HG02623 (cell line): Measurements from ENCODE around the gene PODXL.
"Not testable (repeated sequence)": the region's sequence is repeated elsewhere in the genome, so short reads cannot be mapped to it uniquely, and the experiment has no call there.

Experiments used
- ATAC-seq: cut with Tn5 transposase; IDR thresholded peaks from one replicate; pipeline ENCODE4 v1.9.1; 2021; ENCODE audit warnings: moderate library complexity; ENCODE audit not compliant: unreplicated experiment

PODXL gene

DNA sequence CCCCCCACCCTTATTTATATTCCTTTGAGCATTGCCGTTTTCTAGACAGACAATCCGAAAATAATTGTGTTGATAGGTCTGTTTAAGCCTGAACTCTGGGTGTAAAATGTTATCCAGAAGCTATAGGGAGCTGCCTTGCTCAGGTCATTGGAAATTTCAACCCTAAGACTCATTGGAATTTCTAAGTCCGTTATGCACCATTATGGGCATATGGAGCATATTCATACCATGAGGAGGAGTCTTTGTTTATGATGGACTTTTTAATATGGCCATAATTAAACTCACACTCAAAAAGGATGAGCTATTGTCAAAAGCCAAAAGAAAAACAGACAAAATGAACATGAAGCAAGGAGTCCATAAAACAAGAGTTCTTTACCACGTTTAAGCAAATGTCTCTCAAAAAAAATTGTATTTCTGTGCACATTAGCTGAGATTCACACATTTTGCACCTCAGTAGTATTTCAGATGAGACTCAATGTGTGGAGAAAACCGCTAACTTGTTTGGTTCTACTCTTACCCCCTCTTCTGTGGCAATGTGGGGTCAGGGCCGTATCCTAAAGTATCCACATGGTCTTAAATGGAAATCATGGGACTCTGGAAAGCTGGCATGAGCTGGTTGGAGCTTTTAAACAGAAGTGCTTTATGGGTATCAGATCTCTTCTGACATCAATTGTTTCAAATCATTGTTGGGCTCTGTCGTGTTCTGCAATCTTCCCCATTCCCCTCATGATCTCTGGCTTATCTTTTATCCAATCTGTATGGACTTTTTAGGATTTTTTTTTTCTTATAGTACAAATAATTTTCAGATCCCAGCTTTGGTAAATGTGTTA lies 60.5 kb downstream of the PODXL start:
- no peak for ATAC-seq

DNA sequence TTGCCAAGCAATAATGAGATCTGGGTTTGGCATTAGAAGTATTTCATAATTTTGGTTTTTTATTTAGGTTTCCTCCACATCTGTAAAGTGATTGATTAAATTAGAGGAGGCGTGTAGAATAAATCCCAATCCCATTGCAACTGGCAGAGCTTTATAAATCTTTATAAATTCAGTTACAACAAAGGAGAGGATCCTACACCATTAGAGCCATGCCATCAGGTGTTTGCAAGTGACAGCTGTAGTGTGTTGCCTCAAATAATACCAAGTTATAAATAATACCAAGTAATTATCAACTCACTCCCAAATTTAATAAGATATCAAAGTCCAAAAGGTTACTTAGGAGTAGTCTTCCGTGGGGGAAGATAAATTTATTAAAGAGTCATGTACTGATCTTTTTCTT lies 62.2 kb downstream of the PODXL start:
- no peak for ATAC-seq

DNA sequence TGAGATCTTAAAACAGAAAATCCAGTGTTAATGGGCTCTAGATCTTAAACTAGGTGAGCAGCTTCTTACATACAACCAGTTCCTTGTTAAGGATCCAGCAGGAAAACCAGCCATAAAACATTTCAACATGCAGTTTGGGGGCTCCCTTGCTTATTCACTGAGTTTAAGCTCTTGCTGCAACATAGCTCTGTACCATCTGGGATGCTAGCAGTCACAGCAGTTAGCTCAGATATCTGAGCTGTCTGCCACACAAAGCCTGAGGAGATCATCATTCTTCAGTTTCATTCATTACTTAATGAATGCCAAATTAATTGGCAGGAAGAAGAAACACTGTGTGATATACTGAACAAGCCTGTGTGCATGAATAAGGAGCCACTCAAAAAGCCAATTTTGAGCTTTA lies 62.8 kb downstream of the PODXL start:
- ATAC-seq, result no peak

DNA sequence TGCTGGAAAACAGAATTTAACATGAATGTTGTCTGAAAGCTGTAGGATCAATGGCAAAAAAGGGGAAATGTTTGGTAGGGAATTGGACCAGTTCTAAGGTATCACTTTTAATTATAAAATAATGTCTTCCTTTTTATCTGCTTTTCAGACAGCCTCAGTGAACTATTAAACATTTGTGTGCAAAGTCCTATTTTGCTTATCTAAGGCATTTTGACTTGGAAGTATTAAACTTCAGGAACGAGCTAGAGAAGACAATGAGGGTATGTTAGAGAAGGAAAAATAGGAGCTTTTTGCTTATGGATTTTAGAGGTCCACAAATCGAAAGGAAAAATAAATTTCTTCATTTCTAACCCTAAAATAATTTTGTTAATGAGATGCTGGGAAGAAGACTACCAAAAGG lies 63.3 kb downstream of the PODXL start:
- no peak for ATAC-seq

DNA sequence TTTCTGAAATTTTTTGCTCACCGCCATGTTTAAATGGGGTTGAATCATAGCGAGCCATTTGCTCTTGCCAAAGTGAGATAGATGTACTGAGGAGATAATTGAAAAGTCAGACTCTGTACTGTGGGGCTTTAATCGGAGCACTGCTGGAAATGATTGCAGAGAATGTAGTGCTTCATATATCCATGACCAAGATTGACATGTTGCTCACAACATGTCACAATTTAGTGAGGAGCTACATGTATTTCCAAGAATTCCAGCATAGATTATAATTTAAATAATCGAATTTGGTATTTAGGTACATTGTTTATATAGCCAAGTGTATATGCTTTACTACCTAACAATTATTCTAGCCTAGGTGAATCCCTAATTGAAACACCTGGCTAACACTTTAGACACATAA lies 66.5 kb downstream of the PODXL start:
- ATAC-seq, result no peak

DNA sequence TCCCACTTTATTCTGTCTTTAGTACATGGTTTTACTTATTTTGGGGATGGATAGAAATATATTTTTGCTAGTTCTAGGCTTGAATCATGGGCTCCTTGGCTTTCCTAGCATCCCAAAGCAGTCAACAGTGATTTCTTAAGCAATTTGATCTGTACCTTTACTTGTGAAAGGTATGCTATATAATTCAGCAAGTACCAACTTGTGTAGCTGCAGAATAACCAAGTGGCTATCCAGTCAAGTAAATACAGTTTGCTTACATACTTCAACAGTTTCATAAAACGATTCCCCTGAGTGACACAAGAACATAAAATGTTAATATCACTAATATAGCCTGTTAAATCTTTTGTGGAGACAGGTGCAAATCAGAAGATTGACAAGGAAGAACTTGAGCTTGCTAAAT lies 67.2 kb downstream of the PODXL start:
- ATAC-seq, result no peak

DNA sequence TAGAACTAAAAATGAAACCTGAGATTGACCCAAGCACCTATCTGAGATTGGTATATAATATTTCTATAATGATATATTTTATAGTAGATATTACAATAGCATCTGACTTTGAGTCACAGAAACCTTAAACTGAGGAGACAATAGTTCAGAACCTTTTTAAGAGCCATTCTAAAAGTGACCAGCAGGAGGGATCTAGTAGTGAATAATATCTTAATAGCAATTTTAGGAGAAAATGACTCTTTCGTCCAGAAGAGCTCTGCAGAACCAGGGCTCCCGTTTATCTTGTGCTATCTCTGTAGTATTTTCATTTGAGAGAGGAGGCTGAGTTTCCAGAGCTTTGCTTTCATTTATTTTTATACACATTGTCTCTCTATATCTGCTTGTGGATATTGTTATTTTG lies 68.1 kb downstream of the PODXL start:
- no peak for ATAC-seq

DNA sequence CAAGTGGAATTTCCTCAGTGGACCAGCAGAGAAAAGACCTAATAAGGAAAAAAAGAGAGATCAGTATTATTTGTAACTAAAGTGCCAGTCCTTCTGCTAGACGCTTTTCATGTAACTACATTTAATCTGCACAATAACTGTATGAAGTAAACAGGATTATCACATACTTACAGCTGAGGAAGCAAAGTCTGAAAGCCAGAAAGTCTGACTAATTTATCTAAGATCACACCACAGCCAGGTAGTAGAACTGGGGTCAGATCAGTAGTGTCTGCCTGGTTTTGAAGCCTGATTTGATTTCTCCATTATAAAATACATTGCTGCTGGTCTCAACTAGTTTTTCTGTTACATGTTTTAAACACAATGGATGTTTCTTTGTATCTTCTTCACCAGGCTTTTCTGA lies 69.2 kb downstream of the PODXL start:
- no peak for ATAC-seq

DNA sequence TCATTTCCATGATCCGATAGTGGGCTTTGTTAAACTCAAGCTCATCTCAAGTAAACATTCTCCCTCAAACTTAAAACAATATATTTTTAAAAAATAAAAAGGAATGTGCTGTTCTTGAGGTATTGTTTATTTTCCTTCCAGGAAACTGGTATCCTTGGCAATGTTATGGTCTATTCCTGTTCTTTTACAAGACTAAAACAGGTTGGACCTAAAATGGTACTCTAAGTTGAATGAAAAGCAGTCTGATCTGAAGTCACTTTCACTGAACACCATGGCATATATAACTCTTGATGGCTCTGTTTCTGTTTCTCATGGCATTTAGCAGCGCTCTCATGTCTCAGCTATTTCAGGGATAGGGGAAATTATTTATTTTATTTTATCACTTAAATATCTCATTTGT lies 70.1 kb downstream of the PODXL start:
- no peak for ATAC-seq

DNA sequence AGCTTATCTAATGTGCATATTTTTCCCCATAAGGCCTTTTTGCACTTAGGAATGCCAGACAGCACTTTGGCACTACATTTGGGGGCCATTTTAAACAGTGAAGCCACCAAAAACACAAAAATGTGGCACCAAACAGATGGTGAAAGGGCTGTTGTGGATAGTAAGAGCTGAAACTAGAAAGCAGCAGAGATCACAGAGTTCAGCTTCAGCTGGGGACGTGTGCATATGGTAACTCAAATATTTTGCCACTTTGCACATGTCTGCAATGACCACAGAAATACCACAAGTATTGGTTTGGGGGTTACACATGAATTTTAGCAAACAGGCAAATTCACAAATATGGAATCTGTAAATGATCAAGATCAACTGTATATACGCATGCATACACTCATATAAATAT lies 72.8 kb downstream of the PODXL start:
- no peak for ATAC-seq

DNA sequence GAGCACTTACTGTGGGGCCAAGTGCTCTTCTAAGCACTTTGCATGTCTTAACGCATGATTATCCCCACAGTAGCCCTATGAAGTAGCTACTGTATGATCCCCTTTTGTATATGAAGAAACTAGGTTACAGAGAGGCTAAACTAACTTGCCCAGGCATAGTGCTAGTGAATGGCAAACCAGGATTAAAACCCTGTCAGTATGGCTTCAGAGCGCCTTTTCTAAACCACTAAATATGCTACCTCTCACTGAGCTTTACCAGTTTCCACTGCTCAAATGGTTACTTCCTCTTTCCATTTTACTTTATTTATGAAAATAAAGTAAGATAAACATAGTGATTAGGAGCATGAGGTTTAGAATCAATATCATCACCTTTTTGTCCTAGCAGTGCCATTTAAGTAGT lies 73.6 kb downstream of the PODXL start:
- ATAC-seq, result no peak

DNA sequence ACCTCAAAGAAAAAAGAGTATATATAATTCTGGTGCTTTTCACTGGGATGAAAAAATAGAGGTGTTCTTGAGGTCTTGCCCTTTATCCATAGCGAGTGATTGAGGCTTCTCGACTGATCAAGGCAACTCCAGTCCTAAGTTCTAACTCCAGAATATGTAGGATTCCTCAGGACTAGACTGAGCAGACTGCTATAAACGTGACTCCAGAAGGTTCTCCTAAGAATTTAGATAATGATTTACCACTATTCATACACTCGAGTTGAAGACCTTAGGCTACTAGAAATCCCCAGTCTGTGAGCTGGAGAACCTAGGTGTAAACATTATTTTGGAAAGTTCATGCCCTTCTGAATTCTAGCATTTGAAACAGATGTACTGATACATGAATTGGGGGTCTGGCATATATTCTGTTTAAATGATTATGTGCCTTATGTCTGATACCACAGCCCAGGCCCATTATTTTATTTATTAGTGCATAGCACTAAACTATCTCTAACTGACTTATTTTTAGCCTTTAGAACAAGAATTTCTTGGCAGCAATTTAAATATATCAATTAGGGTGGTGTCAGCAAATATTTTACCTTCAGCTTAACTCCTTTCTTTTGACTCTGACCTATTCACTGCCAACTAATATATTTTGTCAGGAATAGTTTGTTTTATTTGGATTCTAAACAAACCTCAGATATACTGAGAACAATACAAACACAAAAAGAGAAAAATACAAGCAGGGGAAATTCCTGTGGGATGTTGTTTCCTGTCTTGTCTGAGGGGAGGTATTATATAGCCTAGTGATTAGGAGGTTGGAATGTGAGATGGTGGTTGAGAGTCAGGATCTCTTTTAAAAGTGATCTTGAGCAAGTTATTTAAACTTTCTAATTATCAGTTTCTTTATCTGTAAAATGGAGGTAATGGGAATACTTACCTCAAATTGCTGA lies 75.8 kb downstream of the PODXL start:
- no peak for ATAC-seq

DNA sequence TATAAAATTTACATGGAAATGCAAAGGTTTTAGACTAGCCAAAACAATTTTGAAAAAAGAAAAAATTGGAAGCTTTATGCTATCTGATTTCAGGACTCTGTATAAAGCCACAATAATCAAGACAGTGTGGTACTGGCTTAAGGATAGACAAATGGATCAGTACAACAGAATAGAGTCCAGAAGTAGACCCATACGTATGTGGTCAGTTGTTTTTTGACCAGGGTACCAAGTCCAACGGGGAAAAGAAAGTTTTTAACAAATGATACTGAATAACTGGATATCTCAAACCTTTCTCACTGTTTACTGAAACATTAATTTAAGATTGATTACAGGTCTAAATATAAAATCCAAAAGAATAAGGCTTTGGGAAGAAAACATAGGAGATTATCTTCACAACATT lies 79.7 kb downstream of the PODXL start:
- no peak for ATAC-seq

DNA sequence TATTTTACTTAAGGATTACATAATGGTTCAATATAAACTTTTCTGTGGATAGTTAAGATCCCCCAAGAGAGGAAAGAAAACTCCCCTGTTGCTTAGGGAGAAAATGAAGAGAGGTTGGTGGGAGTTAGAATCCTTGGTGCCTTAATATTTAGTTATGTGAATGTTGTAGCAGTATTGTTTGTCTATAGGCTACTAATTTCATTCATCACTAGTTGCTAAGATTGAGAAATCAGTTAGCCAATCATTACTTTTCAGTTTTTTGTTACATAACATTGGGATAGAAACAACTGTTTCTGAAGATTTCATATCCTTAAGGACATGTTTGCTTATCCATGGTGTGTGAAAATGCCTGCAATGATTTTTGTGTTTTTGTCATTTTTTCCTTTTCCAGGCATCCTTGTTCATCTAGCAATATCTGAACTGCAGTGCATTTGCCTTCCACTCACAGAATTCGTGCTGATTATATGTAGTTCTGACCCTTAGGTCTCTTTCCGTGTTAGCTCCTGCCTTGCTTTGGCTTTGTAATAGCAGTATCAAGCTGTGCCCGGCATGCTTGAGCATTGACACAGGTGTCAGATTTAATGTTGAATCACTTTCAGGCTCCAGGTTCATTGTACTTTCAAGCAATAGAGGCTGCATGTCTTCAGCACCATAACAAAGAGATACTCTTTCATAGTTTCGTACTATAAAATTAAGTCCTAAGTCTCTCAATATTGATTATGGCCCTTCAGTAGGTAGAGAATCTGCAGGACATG lies 85.0 kb downstream of the PODXL start:
- ATAC-seq, result no peak

DNA sequence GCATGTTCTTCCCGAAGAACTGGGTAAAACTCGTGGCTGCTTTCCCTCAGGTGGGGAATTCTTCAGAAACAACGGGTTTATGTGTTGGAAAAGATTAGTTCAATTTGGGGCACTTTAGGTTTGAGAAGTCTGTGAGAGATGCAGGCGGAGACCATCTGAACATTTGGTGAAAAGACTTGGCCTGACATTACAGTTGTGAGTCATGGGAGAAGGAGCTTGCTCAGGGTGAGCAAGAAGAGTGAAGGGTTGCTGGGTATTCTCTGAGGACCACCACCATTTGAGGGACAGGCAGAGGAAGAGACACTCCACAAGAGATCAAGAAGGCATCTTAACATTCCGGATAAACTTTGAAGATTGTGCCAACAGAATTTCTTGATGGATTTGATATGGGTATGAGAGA lies 88.6 kb downstream of the PODXL start:
- ATAC-seq, result no peak

DNA sequence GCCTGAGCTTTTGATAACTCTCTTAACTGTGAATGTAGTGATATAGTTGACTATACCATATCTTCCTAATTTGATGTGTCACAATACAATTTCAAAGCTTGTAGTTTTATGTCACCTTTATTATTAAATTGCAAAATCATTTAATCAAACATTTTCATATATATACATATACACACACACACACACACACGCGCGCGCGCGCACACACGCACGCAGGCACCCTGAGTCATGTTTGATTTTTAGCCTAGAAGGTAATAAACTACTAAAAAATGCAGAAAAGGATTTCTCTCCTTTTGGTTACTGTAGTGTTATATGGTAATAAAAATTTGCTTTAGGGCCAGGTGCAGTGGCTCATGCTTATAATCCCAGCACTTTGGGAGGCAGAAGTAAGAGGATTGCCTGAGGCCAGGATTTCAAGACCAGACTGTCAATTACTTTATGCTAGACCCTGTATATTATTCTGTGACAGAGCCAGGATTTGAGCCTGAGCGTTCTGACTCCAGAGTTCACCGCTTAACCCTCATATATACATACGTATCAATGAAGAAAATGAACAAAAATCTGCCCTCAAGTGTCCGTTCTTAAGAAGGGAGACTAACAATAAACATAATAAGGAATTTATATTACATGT lies 89.6 kb downstream of the PODXL start:
- ATAC-seq, result no peak

DNA sequence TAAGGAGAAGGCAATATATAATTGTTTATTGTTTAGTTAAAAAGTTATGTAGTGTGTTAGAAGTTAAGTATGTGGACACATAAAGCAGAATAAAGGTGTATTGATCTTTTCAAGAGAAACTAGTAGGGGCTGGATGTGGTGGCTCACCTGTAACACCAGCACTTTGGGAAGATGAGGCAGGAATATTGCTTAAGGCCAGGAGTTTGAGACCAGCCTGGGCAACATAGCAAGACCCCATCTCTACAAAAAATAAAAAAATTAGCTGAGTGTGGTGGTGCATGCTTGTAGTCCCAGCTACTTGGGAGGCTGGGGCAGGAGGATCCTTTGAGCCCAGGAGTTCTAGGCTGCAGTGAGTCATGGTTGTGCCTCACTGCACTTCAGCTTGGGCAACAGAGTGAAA lies 93.7 kb downstream of the PODXL start:
- not testable (repeated sequence) for ATAC-seq

DNA sequence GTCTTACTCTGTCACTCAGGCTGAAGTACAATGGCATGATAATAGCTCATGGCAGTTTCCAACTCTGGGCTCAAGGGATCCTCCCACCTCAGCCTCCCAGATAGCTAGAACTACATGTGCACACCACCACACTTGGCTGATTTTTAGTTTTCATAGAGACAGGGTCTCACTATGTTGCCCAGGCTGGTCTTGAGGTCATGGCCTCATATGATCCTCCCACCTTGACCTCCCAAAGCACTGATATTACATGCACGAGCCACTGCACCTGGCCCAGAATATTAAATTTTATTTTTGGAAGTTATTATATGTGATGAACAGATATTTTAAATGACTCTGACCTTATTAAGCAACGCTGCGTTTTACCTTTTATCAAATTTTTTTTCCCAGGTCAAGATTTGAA lies 94.4 kb downstream of the PODXL start:
- no peak for ATAC-seq

DNA sequence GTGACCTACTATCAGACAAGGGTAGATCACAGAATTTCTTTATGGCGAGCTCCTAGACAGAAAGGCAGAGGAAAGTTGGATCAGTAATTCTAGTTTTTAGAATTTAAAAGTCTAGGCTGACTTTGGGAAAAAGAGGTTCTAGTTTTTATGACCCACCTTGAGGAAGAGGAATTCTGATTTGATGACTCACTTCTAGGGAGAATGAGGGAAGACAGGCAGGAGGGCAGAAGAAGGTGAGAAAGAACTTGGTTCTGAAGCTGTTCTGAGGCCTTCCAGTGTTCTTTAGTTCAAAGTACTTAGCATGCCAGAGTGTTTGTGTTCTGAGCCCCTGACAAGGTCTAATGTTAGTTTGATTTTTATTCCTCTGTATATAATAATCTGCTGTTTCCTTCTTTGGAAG lies 97.2 kb downstream of the PODXL start:
- no peak for ATAC-seq

DNA sequence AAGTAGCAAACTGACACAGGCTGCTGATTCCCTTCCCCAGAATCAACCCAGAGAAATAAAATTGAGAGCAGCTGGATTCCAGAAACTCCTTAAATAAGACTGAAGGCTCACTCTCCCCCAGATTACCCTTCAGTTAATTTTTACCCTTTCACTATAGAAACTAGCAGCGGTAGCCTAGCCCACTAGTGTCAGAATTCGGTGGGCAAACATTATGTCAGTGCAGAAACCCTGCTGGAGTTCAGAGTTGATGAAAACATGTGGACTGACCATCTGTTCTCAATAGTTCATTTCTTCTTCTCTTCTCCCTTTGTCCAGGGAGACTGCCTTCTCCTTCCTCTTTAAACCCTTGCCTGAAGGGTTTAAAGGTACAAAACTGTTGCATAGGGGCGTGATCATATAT lies 100.1 kb downstream of the PODXL start:
- no peak for ATAC-seq

DNA sequence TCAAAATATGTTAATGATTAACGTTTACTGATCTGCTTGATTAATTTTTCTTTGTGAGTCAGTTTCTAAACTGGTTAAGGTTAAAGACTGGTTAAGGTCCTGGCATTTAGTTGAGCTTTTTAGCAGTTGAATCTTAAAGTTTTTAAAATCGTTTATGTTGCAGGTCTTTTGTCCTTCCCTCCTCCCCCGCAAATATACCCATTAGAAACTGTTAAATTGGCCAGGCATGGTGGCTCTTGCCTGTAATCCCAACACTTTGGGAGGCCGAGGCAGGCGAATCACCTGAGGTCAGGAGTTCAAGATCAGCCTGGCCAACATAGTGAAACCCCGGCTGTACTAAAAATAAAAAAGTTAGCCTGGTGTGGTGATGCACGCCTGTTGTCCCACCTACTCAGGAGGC lies 100.9 kb downstream of the PODXL start:
- no peak for ATAC-seq
